Activated effector memory CD4-positive, alpha-beta T cell treated with Interleukin-2 at 50 U/mL for 16 hours (primary cell): ENCODE data around the gene FAM219B.
"Not testable (repeated sequence)": the region's sequence is repeated elsewhere in the genome, so short reads cannot be mapped to it uniquely, and the experiment has no call there.

ENCODE experiments used
- DNase-seq: peaks from one replicate; pipeline ENCODE4 v3.0.0-alpha.2; 2020

The FAM219B gene

GRCh38 chr15:74902295-74903075, 4.2 kb downstream of the FAM219B start:
- DNase-seq = no peak

DNA sequence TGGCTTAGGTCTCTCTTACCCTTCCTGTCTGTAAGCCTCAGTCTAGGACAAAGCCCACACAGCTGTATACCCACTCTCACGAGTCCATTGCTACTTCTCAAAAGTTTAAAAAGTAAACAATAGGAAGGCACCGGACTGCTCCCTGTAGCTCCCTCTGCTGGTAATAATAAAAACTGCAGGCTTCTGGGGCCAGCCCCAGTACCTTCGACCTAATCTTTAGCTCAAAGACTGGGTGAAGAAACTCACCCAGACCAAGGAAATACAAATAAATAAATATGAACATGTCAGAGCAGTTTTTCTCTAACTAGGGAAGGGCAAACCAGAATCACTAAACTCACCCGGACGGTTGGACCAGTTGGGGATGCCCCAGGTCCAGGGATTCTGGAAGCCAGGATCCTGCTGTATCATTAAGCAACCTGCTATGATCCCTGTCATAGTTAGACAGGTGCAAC, 5.0 kb downstream of the FAM219B start:
- peak; percentile 37 for DNase-seq

- DNase-seq = no peak
Observed at GRCh38 chr15:74897300-74897701, 9.3 kb downstream of the FAM219B start.

DNA sequence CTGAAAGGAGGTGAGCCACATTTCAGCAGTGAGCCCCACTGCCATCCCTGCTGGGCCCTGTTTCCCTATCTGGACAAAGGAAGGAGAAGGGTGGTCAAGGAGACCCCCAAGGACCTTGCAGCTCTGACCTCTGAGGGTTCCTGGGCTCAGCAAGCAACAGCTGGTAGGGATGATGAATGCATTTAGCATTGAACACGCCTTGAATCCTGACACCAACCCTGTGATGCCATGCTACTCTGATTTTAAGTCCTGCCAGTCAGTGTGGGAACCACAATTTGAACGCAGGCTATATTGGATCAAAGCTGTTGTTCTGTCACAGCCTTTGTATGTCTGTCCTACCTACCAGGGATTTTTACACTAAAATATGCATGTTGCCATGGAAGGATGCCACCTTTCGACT, 10.3 kb downstream of the FAM219B start:
- DNase-seq = no peak

DNA sequence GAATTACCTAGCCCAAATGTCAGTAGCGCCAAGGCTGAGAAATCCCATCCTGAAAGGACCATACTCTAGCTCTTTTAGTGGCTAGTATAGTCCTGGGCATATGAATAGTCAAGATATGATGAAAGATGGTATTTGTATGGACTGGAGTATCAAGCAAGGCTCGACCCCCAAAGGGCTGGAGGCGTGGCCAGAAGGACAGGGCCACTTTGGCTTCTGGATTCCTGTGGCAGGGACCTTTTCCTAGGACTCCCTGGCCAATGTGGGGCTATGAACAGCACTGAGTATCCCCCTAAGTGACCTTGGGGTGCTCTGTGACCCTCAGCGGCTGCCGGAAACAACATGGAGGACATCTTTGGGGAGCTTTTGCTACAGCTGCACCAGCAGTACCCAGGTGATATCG, 10.8 kb downstream of the FAM219B start:
- no peak for DNase-seq

GRCh38 chr15:74894383-74894782, 12.3 kb downstream of the FAM219B start:
- not testable (repeated sequence) for DNase-seq

DNA sequence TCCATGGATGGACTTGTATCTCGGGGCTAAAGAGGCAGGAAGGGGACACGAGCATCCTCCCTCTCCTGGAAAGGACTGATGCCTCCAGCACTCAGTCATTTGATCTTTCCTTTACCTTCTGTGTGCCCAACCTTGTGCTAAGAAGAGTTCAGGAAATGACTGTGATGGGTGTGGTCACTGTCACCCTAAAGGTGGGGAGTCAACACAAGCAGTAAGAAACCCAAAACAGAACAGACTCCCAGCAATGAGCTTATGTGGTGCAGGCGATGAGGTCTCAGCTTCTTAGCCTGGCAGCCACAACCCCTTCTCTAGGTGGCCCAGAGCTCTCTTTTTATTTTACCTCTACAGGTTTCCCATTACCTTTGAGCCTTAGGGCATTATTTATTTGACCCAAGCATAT, 13.0 kb downstream of the FAM219B start:
- DNase-seq = peak; percentile 32

GRCh38 chr15:74892931-74893330, 13.7 kb downstream of the FAM219B start:
- DNase-seq = no peak

GRCh38 chr15:74892313-74892712, 14.3 kb downstream of the FAM219B start:
- no peak for DNase-seq

DNA sequence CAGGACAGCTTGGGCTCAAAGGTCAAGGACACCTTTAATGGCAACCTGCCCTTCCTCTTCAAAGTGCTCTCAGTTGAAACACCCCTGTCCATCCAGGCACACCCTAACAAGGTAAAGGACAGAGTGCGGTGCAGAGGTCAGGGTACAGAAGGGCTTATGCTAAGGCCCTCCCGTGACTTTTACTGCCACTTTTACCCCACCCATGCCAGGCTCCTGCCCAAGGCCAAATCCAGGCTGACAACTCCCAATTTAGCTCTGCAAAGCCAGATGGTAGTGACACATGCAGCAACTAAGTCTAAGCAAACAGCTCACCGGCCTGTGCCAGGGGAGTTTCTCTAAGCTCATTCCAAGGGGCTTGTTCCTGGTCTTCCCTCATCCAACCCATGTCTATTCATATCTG, 15.2 kb downstream of the FAM219B start:
- no peak for DNase-seq

- DNase-seq = no peak
Observed at GRCh38 chr15:74890665-74890960, 16.0 kb downstream of the FAM219B start.

DNA sequence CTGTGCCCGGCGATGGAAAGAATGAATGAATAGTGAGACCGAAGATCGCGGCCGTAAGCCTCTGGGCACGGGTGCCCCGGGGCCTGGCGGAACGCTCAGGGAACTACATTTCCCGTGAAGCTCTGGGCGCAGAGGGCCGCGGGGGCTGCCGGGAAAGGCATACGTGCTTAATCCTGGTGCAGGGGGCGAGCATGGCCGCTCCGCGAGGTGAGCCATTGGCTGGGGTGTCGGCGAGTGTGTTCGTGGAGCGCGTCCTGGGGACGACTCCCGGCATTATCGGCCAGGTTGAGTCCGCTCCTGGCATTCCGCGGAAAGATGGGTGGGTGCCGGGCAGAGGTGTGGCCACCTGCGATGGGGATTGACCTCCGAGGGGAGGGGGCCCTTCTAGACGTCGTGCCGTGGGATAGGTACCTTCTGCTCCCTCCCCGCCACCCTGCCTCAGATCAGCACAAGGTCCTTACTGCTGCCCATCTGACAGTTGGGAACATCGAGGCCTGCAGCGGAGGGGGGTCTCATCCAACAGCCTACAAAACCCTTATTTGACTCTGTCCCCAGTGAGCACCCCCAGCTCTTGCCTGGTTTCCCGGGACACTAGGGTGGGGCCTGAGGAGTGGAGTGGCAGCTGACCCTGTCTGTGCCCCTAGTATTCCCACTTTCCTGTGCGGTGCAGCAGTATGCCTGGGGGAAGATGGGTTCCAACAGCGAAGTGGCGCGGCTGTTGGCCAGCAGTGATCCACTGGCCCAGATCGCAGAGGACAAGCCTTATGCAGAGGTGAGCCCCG, 16.6 kb downstream of the FAM219B start, which contains the start of gene MPI:
Gene MPI, plus strand, starts transcription at position 160 of the 782 bp plus-strand sequence. Its CDS starts 32 bp downstream, at position 192.
- DNase-seq = peak; percentile 75

- no peak for DNase-seq
Observed at GRCh38 chr15:74889390-74889882, 17.2 kb downstream of the FAM219B start.

DNA sequence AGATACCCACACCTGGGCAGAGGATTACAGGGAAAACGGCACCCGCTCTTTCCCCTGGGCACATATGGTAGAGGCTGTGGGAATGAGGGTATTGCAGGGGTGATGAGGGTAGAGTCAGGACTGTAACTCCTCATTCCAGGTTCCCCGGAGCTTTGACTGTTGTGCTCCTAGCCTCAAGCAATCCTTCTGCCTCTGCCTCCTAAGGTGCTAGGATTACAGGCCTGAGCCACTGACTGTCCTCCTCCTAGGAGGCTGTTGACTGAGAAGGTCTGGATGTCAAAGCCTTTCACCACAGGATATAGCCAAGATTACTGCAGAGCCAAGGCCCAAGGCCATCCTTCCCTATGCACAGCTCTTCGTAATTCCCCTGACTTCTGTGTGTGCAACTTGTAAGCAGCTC, 17.9 kb downstream of the FAM219B start:
- no peak for DNase-seq

DNA sequence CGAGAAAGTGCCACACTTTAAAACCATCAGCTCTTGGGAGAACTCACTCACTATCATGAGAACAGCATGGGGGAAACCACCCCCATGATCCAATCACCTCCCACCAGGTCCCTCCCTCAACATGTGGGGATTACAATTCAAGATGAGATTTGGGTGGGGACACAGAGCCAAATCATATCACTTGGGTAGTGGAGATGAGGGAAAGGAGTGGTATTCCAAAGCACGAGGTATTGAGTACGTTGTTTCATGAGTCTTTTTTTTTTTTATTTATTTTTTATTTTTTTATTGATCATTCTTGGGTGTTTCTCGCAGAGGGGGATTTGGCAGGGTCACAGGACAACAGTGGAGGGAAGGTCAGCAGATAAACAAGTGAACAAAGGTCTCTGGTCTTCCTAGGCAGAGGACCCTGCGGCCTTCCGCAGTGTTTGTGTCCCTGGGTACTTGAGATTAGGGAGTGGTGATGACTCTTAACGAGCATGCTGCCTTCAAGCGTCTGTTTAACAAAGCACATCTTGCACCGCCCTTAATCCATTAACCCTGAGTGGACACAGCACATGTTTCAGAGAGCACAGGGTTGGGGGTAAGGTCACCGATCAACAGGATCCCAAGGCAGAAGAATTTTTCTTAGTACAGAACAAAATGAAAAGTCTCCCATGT, 19.0 kb downstream of the FAM219B start:
- not testable (repeated sequence) for DNase-seq

DNA sequence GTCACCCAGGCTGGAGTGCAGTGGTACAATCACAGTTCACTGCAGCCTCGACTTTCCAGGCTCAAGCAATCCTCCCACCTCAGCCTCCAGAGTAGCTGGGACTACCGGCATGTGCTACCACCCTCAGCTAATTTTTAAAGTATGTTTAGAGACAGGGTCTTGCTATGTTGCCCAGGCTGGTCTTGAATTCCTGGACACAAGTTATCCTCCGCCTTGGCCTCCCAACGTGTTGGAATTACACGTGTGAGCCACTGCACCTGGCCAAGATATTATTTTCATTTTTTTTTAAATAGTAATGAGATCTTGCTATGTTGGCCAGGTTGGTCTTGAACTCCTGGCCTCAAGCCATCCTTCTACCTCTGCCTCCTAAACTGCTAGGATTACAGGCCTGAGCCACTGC, 21.2 kb downstream of the FAM219B start:
- DNase-seq = no peak

- DNase-seq = no peak
Observed at GRCh38 chr15:74884428-74885223, 22.0 kb downstream of the FAM219B start.

DNA sequence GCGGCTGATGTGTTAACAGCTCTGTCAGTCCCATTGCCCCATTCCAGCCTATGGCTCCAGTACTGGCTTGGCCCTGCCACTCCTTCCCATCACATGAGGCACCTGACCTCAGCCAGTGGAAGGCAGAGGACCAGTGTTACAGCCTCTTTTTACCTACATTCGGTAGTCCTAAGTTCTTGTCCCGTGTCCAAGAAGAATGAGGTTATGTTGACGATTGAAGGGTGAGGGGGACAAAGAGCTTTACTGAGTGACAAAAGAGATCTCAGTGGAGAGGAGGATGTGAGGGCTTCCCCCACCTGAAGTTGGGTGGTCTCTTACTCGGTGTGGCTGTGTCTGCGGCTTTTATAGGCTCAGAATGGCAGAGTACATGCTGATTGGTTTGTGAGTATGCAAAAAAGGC, 24.1 kb downstream of the FAM219B start:
- no peak for DNase-seq

DNA sequence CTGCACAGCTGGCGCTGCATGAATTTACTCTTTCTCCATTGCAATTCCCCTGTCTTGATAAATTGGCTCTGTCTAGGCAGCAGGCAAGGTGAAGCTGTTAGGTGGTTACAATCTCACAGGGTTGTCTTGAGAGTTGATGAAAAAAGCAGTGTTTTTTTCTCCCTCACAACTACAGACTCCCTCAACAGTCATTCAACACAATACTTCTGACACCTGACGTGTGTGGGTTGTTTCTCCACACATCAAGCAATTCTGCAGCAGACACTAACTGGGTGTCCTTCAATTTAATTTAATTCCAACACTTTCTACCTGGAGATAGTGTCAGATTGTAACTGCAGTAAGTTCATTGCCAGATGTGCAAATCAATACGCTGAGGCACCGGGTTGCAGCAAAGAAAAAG, 28.4 kb downstream of the FAM219B start:
- DNase-seq = no peak

DNA sequence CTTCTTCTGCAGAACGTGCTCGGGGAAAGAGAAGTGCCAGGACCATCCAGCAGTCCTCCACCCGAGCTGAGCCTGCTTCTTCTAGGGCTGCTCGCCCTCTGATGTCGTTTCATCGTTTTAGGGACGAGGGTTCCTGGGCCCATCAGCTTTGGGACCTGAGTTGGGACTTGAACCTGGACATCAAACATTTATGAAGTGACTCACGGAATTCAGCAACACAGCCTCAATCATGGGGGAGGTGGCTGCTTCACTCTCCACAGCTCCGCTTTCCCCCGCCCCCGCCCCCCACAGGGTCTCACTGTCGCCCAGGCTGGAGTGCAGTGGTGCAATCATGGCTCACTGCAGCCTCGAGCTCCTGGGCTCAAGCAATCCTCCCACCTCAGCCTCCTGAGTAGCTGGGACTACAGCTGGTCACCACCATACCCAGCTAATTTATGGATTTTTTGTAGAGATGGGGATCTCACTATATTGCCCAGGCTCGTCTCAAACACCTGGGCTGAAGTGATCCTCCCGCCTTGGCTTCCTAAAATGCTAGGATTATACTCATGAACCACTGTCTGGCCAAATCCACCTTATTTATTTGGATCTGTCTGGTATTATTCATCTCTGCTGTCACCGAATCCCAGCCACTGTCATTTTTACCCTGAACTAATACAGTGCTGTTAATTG, 32.8 kb downstream of the FAM219B start:
- DNase-seq = no peak

GRCh38 chr15:74873036-74873755, 33.5 kb downstream of the FAM219B start, which contains the start of gene SCAMP2:
TSS of gene SCAMP2 (minus strand) at chr15:74873365. CDS start at chr15:74873255, 110 bp downstream.
- DNase-seq = peak; percentile 85
